Spleen (tissue), 7 donors: Measurements from ENCODE around the gene CCDC188.

ENCODE experiments used
- CTCF ChIP-seq, 11 experiments: fragments of 200-600 bp in 7 of 11; fragments of 450-650 bp in 4 of 11; sonication (generic) in 4 of 11; IDR thresholded peaks in 8 of 11; conservative IDR thresholded peaks in 3 of 11; 1 replicate in 7 of 11; 2 replicates in 4 of 11; pipeline versions ENCODE4 v1.4.0 to v1.8.0; 2016 to 2021; ENCODE audit warnings: antibody characterized with exemption in 11 of 11, inconsistent platforms in 4 of 11, mild to moderate bottlenecking in 1 of 11
- POLR2A ChIP-seq, 3 donors: fragments of 450-650 bp; IDR thresholded peaks; one replicate each; pipeline ENCODE4 v1.5.1; 2017; ENCODE audit warnings: antibody characterized with exemption in 3 of 3, mild to moderate bottlenecking in 1 of 3
- donor health status: DM: no; HTN: no; CAD: no; lungs with moderate emphysema.
- donor health status: DM: no; HTN: no; CAD: no.
- donor health status: DM: no; HTN: no; CAD: no.

- TF ChIP-seq POLR2A (IDR thresholded peaks at IDR 0.05) (peak in 1 of 3 donors; percentile 68), CTCF (IDR thresholded peaks at IDR 0.05 in 8 of 11, conservative IDR thresholded peaks at IDR 0.05 in 3 of 11) (peak in 5 of 11 experiments; percentile 11 to 58 (median 42))
Observed at GRCh38 chr22:20116951-20117632, 33.8 kb downstream of the CCDC188 start, which contains the start of gene TRMT2A.
